Measurements from ENCODE around the gene FBXL14.

Gene FBXL14

GRCh38 chr12:1610072-1610643, 15.8 kb upstream of the FBXL14 start:
- no peak overlapping the region for H3K27ac ChIP-seq (ENCODE audit: extremely low read depth, low read depth, low read length)
- H3K9me3 ChIP-seq (ENCODE audit: control insufficient read depth, insufficient read depth, low read depth, low read length): no peaks in the 10 kb centered on the region
- CTCF ChIA-PET: no interaction called here
- POLR2A ChIA-PET: no interaction called here
- H3K36me3 ChIP-seq (ENCODE audit: control insufficient read depth in 2 of 2, insufficient read depth in 1 of 2, low read length in 2 of 2): no peaks in the 10 kb centered on the region
- no peak for TF ChIP-seq ZNF18 (tag by site-specific recombination; IDR thresholded peaks at IDR 0.05)
- no peak for TF ChIP-seq RBAK (tag by site-specific recombination; IDR thresholded peaks at IDR 0.05)
- no peak for TF ChIP-seq ZNF654 (tag by site-specific recombination; IDR thresholded peaks at IDR 0.05; ENCODE audit: low read depth)
- no peak for TF ChIP-seq ZNF221 (tag by site-specific recombination; IDR thresholded peaks at IDR 0.05; ENCODE audit: borderline replicate concordance)
- TF ChIP-seq PRDM1 (tag by site-specific recombination; IDR thresholded peaks at IDR 0.05): no peak
- TF ChIP-seq ZNF830 (tag by site-specific recombination; IDR thresholded peaks at IDR 0.05; ENCODE audit: low read depth): no peak
- no peak for TF ChIP-seq SP7 (tag by site-specific recombination; IDR thresholded peaks at IDR 0.05)
- TF ChIP-seq ZNF23 (tag by site-specific recombination; IDR thresholded peaks at IDR 0.05; ENCODE audit: borderline replicate concordance): no peak
- TF ChIP-seq ZNF747 (tag by site-specific recombination; IDR thresholded peaks at IDR 0.05): no peak
- no peak for TF ChIP-seq ZNF280C (tag by site-specific recombination; IDR thresholded peaks at IDR 0.05)
- TF ChIP-seq ZNF37A (tag by site-specific recombination; IDR thresholded peaks at IDR 0.05): no peak
- no peak for TF ChIP-seq ZNF274 (IDR thresholded peaks at IDR 0.05; ENCODE audit: low read length)
- TF ChIP-seq ZNF274 (tag by site-specific recombination; IDR thresholded peaks at IDR 0.05; ENCODE audit: borderline replicate concordance): no peak
- TF ChIP-seq ZNF26 (tag by site-specific recombination; IDR thresholded peaks at IDR 0.05): no peak
- no peak for TF ChIP-seq HIC1 (tag by site-specific recombination; IDR thresholded peaks at IDR 0.05)
- TF ChIP-seq ZNF596 (tag by site-specific recombination; IDR thresholded peaks at IDR 0.05): no peak
- TF ChIP-seq HOXA7 (CRISPR knock-in tag; IDR thresholded peaks at IDR 0.05; ENCODE audit: borderline replicate concordance): no peak
- no peak for TF ChIP-seq ZXDB (tag by site-specific recombination; IDR thresholded peaks at IDR 0.05)
- no peak for TF ChIP-seq ZNF140 (tag by site-specific recombination; IDR thresholded peaks at IDR 0.05)
- TF ChIP-seq ZBTB48 (tag by site-specific recombination; IDR thresholded peaks at IDR 0.05): no peak
- no peak for TF ChIP-seq ZNF501 (tag by site-specific recombination; IDR thresholded peaks at IDR 0.05)
- no peak overlapping the region for H3K4me3 ChIP-seq (ENCODE audit: low read depth, low read length)
- H3K4me1 ChIP-seq (ENCODE audit: control insufficient read depth, insufficient read depth, low read length): peaks cover 8% of the 10 kb centered on the region
